ENCODE measurements around the gene DNLZ.
"Not testable (repeated sequence)": the region's sequence is repeated elsewhere in the genome, so short reads cannot be mapped to it uniquely, and the experiment has no call there.

Gene DNLZ

GRCh38 chr9:136363106-136363948 is at the start of gene DNLZ:
TSS of gene DNLZ (minus strand) at chr9:136363744. CDS start at chr9:136363714, 30 bp downstream.
- DNase-seq, result peak; percentile 75

DNA sequence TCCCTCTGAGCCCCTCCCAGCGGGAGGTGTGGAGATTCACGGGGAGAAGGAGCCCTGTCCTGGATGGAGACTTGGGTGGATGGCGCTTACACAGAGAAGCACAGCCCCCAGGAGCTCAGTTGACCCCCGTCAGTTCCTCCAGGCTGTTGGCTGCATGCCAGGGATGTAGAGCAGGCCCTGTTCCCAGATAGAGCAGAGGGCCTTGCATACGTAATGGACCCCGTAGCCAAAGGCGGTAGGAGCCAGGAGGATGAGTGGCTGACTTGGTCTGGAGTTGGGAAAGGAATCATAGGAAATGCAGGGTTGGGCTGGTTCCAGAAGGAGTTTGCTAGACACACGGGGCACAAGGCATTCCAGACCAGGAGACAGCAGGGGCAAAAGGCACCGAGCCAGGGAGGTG is 49.4 kb upstream of the DNLZ start:
- no peak for DNase-seq

DNA sequence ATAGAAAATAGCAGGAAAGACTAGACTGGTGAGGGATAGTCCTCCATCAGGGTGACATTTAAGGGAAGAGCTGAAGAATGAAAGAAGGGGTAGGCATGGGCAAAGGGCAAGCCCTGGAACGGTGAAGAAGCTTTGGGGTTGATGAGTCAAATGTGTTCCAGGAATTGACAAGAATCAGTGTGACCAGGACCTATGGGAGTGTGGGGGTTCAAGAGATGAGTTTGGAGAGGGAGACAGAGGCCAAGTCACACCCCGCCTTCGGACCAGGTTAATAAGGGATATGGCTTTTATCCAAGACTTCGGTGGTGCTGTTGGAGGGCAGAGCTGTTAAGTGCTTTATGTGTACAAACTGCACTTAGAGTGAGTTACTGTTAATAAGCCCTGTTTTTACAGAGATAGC is 47.8 kb upstream of the DNLZ start:
- no peak for DNase-seq

DNA sequence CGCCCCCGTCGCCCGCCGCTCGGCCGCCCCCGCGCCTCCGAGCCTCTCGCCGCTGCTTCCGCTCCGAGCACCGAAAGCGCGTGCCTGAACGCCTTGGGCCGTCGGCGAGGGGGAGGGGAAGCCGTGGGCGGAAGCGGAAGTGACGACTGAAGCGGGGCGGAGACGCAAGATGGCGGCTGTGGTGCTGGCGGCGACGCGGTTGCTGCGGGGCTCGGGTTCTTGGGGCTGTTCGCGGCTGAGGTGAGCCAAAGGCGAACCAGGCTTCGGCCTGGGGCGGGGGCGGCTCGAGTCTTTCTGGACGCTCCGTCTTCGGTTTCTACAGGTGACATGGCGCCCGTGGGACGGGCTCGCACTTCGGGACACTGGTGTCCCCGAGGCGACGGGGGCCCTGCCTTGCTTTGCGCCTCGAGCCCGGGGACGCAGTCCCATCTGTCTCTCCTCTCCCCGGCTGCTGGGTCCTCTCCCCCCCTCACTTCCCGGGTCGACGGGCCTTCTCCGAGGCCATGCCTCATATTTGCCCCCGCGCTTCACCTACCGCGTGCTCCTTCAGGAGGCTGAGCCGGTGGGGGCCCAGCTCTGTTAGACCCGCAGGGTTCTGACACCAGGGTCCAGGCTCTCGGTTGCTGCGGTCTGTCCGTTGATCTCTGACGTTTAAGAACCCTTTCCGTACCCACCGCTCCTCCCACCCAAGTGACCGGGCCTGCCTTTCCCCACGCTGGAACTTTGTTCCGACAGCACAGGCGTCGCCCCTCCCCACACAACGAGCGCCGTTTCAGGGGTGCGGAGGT is 47.1 kb upstream of the DNLZ start, which contains the start of the genes ENTR1 and PMPCA:
TSS of gene ENTR1 (minus strand) at position 115 of the 788 bp plus-strand sequence. CDS start 217 bp downstream, outside the sequence.
TSS of gene PMPCA (plus strand) at position 159 of the 788 bp plus-strand sequence. CDS start at position 170, 11 bp downstream.
- peak; percentile 54 for DNase-seq

- no peak for DNase-seq
Observed at GRCh38 chr9:136409557-136410455, 46.3 kb upstream of the DNLZ start.

GRCh38 chr9:136407911-136408310 is 44.4 kb upstream of the DNLZ start:
- DNase-seq, result no peak

DNA sequence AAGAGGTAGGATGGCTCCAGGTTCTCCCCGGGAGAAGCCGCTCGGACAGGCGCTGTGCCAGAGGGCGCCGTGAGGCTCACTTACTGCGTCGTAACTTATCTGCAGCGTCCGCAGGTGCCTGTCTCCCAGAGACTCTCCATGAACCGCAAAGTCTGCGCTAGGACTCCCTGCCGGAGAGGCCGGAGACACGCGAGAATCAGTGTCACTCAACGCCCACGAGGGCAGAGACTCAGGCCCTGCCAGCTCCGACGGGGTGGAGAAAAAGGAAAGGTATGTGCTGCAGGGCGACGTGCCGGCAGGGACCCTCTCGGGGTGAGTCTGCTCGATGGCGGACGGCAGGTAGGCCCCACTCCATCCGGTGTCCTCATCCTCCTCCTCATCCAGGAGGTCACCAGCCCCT is 43.5 kb upstream of the DNLZ start:
- not testable (repeated sequence) for DNase-seq

- DNase-seq, result not testable (repeated sequence)
Observed at GRCh38 chr9:136405904-136406303, 42.4 kb upstream of the DNLZ start.

DNA sequence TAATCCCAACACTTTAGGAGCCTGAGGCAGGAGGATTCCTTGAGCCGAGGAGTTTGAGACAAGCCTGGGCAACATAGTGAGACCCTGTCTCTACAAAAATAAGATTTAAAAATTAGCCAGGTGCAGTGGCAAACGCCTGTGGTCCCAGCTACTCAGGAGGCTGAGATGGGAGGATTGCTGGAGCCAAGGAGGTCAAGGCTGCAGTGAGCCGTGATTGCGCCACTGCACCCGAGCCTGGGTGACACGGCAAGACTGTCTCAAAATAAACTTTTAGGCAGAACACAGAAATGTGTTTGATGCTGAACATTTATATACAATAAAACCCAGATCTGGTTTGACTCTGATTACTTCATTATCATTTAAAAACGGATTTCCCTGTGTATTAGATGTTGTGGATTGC is 41.9 kb upstream of the DNLZ start:
- DNase-seq, result no peak

DNA sequence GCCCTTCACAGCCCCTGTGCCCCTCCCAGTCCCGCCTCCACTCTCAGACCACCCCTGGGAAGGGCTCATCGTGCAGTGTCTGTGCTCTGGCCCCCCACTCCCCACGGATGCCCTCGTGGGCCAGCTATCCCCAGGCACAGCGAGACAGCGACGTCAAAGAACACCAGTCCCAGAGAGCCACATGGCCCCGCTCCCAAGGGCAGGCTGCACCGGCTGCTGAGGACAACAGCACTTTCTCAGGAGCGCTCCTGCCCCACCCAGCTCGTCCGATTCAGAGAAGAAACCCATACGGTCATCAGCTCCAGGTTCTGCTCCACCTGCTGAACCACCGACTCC is 41.2 kb upstream of the DNLZ start:
- no peak for DNase-seq

GRCh38 chr9:136403915-136404800 is 40.6 kb upstream of the DNLZ start:
- no peak for DNase-seq

- DNase-seq, result no peak
Observed at GRCh38 chr9:136403538-136403914, 40.0 kb upstream of the DNLZ start.

DNA sequence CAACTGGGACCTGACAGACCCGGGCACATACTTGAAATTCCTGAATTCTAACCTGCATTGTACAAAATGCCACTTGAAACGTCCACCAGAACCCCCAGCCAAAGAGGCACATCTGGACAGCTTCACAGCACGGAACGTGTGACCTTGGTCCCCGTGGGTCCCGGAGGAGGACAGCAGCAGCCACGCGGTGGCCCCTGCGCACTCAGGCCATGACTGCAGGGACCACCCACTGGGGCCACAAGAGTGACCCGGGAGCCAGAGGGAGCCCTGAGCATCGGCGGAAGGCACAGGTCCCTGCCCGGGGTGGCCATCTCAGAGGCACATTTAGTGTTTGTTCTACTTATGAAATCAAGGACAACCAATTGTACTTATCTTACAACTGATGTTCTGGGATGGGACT is 38.5 kb upstream of the DNLZ start:
- no peak for DNase-seq

DNA sequence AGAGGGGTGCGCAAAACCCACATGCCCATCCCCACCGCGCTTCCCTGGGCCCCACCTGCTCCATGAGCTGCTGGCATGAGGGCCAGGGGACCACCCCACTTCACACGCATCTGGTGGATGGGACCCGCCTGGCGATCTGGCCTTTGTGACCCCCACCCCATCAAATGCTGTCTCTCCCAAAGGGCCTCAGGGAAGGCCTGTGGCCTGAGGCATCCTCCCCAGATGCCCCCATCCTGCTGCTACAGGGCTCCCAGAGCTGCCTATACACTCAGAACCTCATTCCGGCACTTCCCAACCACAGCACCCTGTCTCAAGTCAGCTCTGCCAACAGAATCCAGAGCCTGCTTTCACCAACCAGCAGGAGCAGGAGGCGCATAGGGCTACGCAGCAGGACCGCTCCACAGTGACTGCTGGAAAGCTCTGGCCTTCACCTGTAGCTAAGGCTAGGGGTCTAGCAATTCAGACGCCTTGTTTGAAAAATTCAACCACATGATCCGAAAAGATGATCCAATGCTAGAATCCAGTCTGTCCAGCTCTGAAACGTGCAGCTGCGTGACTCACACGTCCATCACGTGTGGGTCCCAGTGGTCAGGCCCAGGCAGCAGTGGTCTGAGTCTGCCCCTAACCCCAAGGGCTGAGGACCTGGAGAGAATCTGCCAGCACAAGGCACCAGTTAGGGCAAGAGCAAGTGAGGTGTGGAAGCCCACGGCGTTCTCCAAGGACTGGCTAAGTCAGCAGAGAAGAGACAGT is 37.8 kb upstream of the DNLZ start:
- no peak for DNase-seq

GRCh38 chr9:136400038-136400834 is 36.7 kb upstream of the DNLZ start, which contains the start of gene SNAPC4:
TSS of gene SNAPC4 (minus strand) at chr9:136400170. CDS start at chr9:136398428, 1,742 bp downstream.
- DNase-seq, result peak; percentile 50

- DNase-seq, result no peak
Observed at GRCh38 chr9:136399176-136400037, 35.9 kb upstream of the DNLZ start.

GRCh38 chr9:136398286-136398685 is 34.7 kb upstream of the DNLZ start:
- no peak for DNase-seq

DNA sequence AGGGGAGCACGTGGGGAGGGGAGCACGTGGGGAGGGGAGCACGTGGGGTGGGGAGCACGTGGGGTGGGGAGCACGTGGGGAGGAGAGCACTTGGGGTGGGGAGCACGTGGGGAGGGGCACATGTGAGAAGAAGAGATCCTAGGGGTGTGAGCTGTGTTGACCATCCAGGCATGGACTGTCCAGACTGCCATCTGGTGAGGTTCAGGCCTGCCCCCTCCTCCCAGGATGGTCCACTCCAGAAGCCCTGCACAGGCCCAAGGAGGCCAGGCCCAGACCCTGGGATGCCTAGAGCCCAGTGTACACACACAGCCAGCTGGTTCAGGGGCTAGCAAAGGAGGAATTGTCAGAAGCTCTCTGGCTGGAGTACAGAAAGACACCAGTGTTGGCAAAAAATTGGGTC is 34.1 kb upstream of the DNLZ start:
- no peak for DNase-seq

- DNase-seq, result no peak
Observed at GRCh38 chr9:136396219-136396515, 32.6 kb upstream of the DNLZ start.
